Natural killer cell (primary cell): ENCODE results near the gene RXRA. TPM values are rescaled to one million over a fixed set of nuclear protein-coding genes. Genes with fewer than 3 reads are reported as not detected.

Experiments used
- ATAC-seq, 3 donors: fragments of 150-1000 bp in 2 of 3; fragments of 200-7000 bp in 1 of 3; cut with Tn5 transposase; 1 replicate in 1 of 3; 2 replicates in 2 of 3; pipeline ENCODE4 v1.10.0; 2021; ENCODE audit warnings: mild to moderate bottlenecking in 2 of 3, moderate library complexity in 2 of 3
- DNase-seq, 2 donors: peaks; one replicate each; pipeline versions ENCODE4 v3.0.0 to v3.0.0-alpha.2; 2013 to 2021; ENCODE audit warnings: mixed read lengths in 1 of 2
- H3K27ac ChIP-seq: one replicate; pipeline ENCODE4 v1.5.1; 2013; ENCODE audit warnings: mild to moderate bottlenecking, low read length
- H3K27me3 ChIP-seq: one replicate; pipeline ENCODE4 v1.6.1; 2013; ENCODE audit warnings: low read length; ENCODE audit not compliant: control insufficient read depth, insufficient read depth
- H3K36me3 ChIP-seq: one replicate; pipeline ENCODE4 v1.6.1; 2013; ENCODE audit warnings: low read length; ENCODE audit not compliant: control insufficient read depth, insufficient read depth
- H3K4me1 ChIP-seq: one replicate; pipeline ENCODE4 v1.6.1; 2013; ENCODE audit warnings: low read length; ENCODE audit not compliant: control insufficient read depth, insufficient read depth
- H3K4me3 ChIP-seq: one replicate; pipeline ENCODE4 v1.5.1; 2013; ENCODE audit warnings: low read length
- H3K9me3 ChIP-seq: one replicate; pipeline ENCODE4 v1.6.1; 2013; ENCODE audit warnings: low read length; ENCODE audit not compliant: control insufficient read depth, insufficient read depth
- H3K27ac Mint-ChIP-seq, 2 donors: one replicate each; pipeline ENCODE4 v1.8.0; 2022; ENCODE audit warnings: mild to moderate bottlenecking in 2 of 2, mixed read lengths in 2 of 2, moderate library complexity in 1 of 2
- H3K27me3 Mint-ChIP-seq, 2 donors: one replicate each; pipeline ENCODE4 v1.8.0; 2022; ENCODE audit warnings: low read depth in 2 of 2, mixed read lengths in 2 of 2
- H3K36me3 Mint-ChIP-seq: one replicate; pipeline ENCODE4 v1.8.0; 2022; ENCODE audit warnings: mixed read lengths
- H3K4me1 Mint-ChIP-seq, 2 donors: one replicate each; pipeline ENCODE4 v1.8.0; 2022; ENCODE audit warnings: mixed read lengths in 2 of 2
- H3K4me3 Mint-ChIP-seq: one replicate; pipeline ENCODE4 v1.8.0; 2022; ENCODE audit warnings: mild to moderate bottlenecking, moderate library complexity, mixed read lengths
- H3K9me3 Mint-ChIP-seq, 2 donors: one replicate each; pipeline ENCODE4 v1.8.0; 2022; ENCODE audit warnings: mixed read lengths in 2 of 2
- WGBS: methylation state at CpG from one replicate; pipeline ENCODE4 v1.1.7; 2013; ENCODE audit warnings: missing lambda C conversion rate; ENCODE audit not compliant: insufficient coverage; 5-methylcytosine and 5-hydroxymethylcytosine counted together
- intact Hi-C: fragments of 100-400 bp; cut with micrococcal nuclease; formaldehyde crosslinking; loops from one replicate; pipeline ENCODE4 v1.14.2; 2022
- total RNA-seq, 4 donors: library from RNA; stranded (reverse); fragments of 120-200 nt in 1 of 4; gene quantifications; one replicate each; pipeline versions ENCODE4 v1.2.3 to v1.2.4, GENCODE V29; 2013 to 2022
- TF ChIP-seq, protein P1 (sequence below): fragments of 200-600 bp; IDR thresholded peaks from one replicate; pipeline ENCODE4 v1.8.0; 2022; ENCODE audit warnings: antibody characterized with exemption

The RXRA gene
- total RNA-seq, 3 donors from 2014 or later (not counting 1 experiment from before 2014, with no cell fraction given) = 30.9 to 64.1 (median 42.2) TPM

GRCh38 chr9:134391319-134392231, 65.3 kb downstream of the RXRA start:
- Mint-ChIP-seq H3K27me3 (no peaks in the 10 kb centered on the region), H3K4me1 (peaks cover 47 to 75% of the 10 kb centered on the region in 2 donors), H3K9me3 (peaks cover 3% of the 10 kb centered on the region in 2 donors), H3K36me3 (no peaks in the 10 kb centered on the region), H3K4me3 (peak overlapping the region; percentile 70), H3K27ac (peak overlapping the region; percentile 81 to 86)
- Histone ChIP-seq H3K4me3 (peak overlapping the region; percentile 9), H3K4me1 (peaks cover 91% of the 10 kb centered on the region), H3K36me3 (no peaks in the 10 kb centered on the region), H3K27ac (peak overlapping the region; percentile 87), H3K27me3 (no peaks in the 10 kb centered on the region), H3K9me3 (no peaks in the 10 kb centered on the region)
- intact Hi-C loops = loop anchor here (10.0 kb wide), 1 partner anchor 67 kb away; the partner anchor contains the start of gene RXRA
- WGBS = 39% methylated on average over 35 of the region's 35 CpGs
- DNase-seq (peak; percentile 52 to 92), ATAC-seq (peak; percentile 39 to 75 (median 69))
- TF ChIP-seq, protein P1, sequence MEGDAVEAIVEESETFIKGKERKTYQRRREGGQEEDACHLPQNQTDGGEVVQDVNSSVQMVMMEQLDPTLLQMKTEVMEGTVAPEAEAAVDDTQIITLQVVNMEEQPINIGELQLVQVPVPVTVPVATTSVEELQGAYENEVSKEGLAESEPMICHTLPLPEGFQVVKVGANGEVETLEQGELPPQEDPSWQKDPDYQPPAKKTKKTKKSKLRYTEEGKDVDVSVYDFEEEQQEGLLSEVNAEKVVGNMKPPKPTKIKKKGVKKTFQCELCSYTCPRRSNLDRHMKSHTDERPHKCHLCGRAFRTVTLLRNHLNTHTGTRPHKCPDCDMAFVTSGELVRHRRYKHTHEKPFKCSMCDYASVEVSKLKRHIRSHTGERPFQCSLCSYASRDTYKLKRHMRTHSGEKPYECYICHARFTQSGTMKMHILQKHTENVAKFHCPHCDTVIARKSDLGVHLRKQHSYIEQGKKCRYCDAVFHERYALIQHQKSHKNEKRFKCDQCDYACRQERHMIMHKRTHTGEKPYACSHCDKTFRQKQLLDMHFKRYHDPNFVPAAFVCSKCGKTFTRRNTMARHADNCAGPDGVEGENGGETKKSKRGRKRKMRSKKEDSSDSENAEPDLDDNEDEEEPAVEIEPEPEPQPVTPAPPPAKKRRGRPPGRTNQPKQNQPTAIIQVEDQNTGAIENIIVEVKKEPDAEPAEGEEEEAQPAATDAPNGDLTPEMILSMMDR = no peak

- intact Hi-C loops = loop anchor here (10.0 kb wide), 1 partner anchor 68 kb away; the partner anchor contains the start of gene RXRA
Measured at GRCh38 chr9:134392900-134393299, 66.6 kb downstream of the RXRA start.

DNA sequence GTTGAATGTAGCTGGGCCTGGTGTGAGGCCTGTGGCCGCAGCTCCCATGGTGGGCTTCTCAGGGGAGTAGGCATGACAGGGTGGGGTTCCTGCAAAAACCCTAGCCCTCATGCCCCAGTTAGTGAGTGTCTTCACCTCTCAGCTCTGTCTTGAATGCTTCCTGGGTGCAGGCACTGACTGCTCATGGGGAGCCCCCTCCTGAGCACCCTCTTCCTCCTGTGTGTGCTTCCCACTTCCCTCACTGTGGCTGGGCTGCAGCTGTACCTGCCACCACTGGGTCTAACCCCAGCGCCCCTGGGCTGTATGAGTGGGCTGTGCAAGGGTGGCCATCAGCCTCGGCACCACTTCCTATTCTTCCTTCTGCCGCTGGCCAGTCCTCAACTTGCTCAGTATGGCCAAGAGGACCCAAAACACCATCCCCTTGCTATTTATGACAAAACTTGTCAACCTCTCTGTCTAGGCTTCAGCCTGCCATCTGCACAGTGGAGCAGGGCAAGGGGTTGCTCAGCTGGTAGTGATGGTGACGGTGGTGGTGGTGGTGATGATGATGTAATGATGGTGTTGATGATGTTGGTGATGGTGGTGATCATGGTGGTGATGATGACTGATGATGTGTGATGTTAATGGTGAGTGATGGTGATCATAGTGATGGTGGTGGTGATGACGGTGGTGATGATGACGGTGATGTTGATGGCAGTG, 67.5 kb downstream of the RXRA start:
- no peaks in the 10 kb centered on the region for H3K27me3 ChIP-seq
- peaks cover 100% of the 10 kb centered on the region for H3K4me1 ChIP-seq
- no peaks in the 10 kb centered on the region for H3K36me3 Mint-ChIP-seq
- peak overlapping the region; percentile 65 for H3K27ac ChIP-seq
- H3K9me3 Mint-ChIP-seq = peaks cover 3% of the 10 kb centered on the region in 2 donors
- peak overlapping the region; percentile 70 for H3K4me3 Mint-ChIP-seq
- peak overlapping the region; percentile 71 to 86 for H3K27ac Mint-ChIP-seq
- H3K9me3 ChIP-seq = peaks cover under 1% of the 10 kb centered on the region
- H3K4me3 ChIP-seq = no peak overlapping the region
- DNase-seq = peak in 1 of 2 donors; percentile 56
- H3K4me1 Mint-ChIP-seq = peaks cover 49 to 83% of the 10 kb centered on the region in 2 donors
- ATAC-seq = peak; percentile 19 to 48 (median 24)
- 59% methylated on average over 6 of the region's 7 CpGs for WGBS
- H3K27me3 Mint-ChIP-seq = no peaks in the 10 kb centered on the region
- intact Hi-C loops = loop anchor here (10.0 kb wide), 1 partner anchor 69 kb away; the partner anchor contains the start of gene RXRA
- TF ChIP-seq, protein P1 = no peak
- no peaks in the 10 kb centered on the region for H3K36me3 ChIP-seq

More at GRCh38 chr9:134392900-134393299, 66.6 kb downstream of the RXRA start:
- WGBS = 95% methylated on average over 12 of the region's 12 CpGs
- H3K36me3 Mint-ChIP-seq = no peaks in the 10 kb centered on the region
- ATAC-seq (no peak), DNase-seq (no peak)
- H3K4me1 Mint-ChIP-seq = peaks cover 57 to 86% of the 10 kb centered on the region in 2 donors
- H3K27me3 ChIP-seq = no peaks in the 10 kb centered on the region
- H3K27ac ChIP-seq = peak overlapping the region; percentile 65
- no peaks in the 10 kb centered on the region for H3K9me3 ChIP-seq
- no peaks in the 10 kb centered on the region for H3K27me3 Mint-ChIP-seq
- no peaks in the 10 kb centered on the region for H3K36me3 ChIP-seq
- peak overlapping the region; percentile 70 for H3K4me3 Mint-ChIP-seq
- TF ChIP-seq, protein P1 = no peak
- H3K9me3 Mint-ChIP-seq = peaks cover 3% of the 10 kb centered on the region in 2 donors
- peaks cover 99% of the 10 kb centered on the region for H3K4me1 ChIP-seq
- no peak overlapping the region for H3K4me3 ChIP-seq
- H3K27ac Mint-ChIP-seq = peak overlapping the region; percentile 71 to 86
